ENCODE data around the gene BEND7. TPM values are rescaled to one million over a fixed set of nuclear protein-coding genes. Genes with fewer than 3 reads are reported as not detected.

Gene BEND7
- total and polyA plus RNA-seq, 2 of the 13 experiments (the other 11 are each of a cell fraction or from before 2014, with no cell fraction given) = 14.1 to 17.1 TPM

GRCh38 chr10:13500201-13500600 is 28.6 kb downstream of the BEND7 start:
- peak overlapping the region; percentile 47 for H3K27ac ChIP-seq (ENCODE audit: extremely low read length, insufficient read depth, low read length)
- ChIA-PET CTCF (ENCODE audit: low intra/inter-chr PET ratio, low total read pairs) (no interaction called here), POLR2A (no interaction called here)
- no peak overlapping the region for H3K9ac ChIP-seq (ENCODE audit: insufficient read depth, low read depth, low read length)
- H3K27me3 ChIP-seq (ENCODE audit: control insufficient read depth in 1 of 2, insufficient read depth in 2 of 2, low read length in 2 of 2) = no peaks in the 10 kb centered on the region
- DNase-seq (ENCODE audit: low spot score) (peak; percentile 83), ATAC-seq (peak; percentile 94), FAIRE-seq (peak; percentile 66)
- H4K20me1 ChIP-seq (ENCODE audit: insufficient read depth, low read length) = 0 out of 2 replicates have a peak, but pooled peaks cover 4% of the 10 kb centered on the region
- peaks cover 12 to 32% of the 10 kb centered on the region in 2 experiments; a peak in 4 of 5 replicates for H3K36me3 ChIP-seq (replicated peaks in 1 of 2; ENCODE audit: control insufficient read depth in 1 of 2, insufficient read depth in 2 of 2, low read length in 2 of 2)
- H3K4me3 ChIP-seq (replicated peaks in 1 of 3; ENCODE audit: insufficient read depth in 1 of 3, low read depth in 2 of 3, low read length in 3 of 3) = no peak overlapping the region
- no peak overlapping the region for H2AFZ ChIP-seq (ENCODE audit: low read length)
- WGBS (ENCODE audit: low lambda C conversion rate) = 41% methylated on average over 8 of the region's 9 CpGs
- H3K4me2 ChIP-seq (ENCODE audit: low read depth, low read length) = no peak overlapping the region
- no peaks in the 10 kb centered on the region for H3K9me3 ChIP-seq (ENCODE audit: low read length)
- peaks cover 16% of the 10 kb centered on the region for H3K4me1 ChIP-seq (ENCODE audit: insufficient read depth, low read length)
- intact Hi-C loops (cut with micrococcal nuclease; ENCODE audit: unreplicated experiment) (no loop called here), in situ Hi-C loops (cut with HindIII; ENCODE audit: extremely low pct_ligation_motif_present, low pct_unique_long_range_greater_than_20kb) (no loop called here)
- H3K79me2 ChIP-seq (ENCODE audit: insufficient read depth, low read length) = no peaks in the 10 kb centered on the region
- BruUV-seq (replicated peaks) = no TSS peak
- TF ChIP-seq, protein P1, sequence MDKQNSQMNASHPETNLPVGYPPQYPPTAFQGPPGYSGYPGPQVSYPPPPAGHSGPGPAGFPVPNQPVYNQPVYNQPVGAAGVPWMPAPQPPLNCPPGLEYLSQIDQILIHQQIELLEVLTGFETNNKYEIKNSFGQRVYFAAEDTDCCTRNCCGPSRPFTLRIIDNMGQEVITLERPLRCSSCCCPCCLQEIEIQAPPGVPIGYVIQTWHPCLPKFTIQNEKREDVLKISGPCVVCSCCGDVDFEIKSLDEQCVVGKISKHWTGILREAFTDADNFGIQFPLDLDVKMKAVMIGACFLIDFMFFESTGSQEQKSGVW (CRISPR knock-in tag; IDR thresholded peaks at IDR 0.05; ENCODE audit: borderline replicate concordance) = no peak
- TF ChIP-seq ZFP41 (CRISPR knock-in tag; IDR thresholded peaks at IDR 0.05; ENCODE audit: borderline replicate concordance) (no peak), U2AF2 (IDR thresholded peaks at IDR 0.05; ENCODE audit: low read depth, low read length) (no peak), ATRX (CRISPR knock-in tag; IDR thresholded peaks at IDR 0.05; ENCODE audit: borderline replicate concordance) (no peak), ZBTB21 (CRISPR knock-in tag; IDR thresholded peaks at IDR 0.05) (peak; percentile 82; the same call in 1 of the 2 replicates), REL (CRISPR knock-in tag; conservative IDR thresholded peaks at IDR 0.05) (no peak), ZNF251 (CRISPR knock-in tag; IDR thresholded peaks at IDR 0.05) (no peak), GATA4 (IDR thresholded peaks at IDR 0.05; ENCODE audit: borderline replicate concordance, low read depth) (no peak), HNF4A (CRISPR knock-in tag; IDR thresholded peaks at IDR 0.05) (0 out of 2 replicates have a peak, but pooled peaks have one; percentile 27), TEAD3 (CRISPR knock-in tag; optimal IDR thresholded peaks at IDR 0.05; ENCODE audit: borderline replicate concordance) (peak; percentile 46), ZNF280D (CRISPR knock-in tag; IDR thresholded peaks at IDR 0.05) (no peak), CREM (IDR thresholded peaks at IDR 0.05) (peak; percentile 34; the same call in 1 of the 2 replicates), CREM (CRISPR knock-in tag; IDR thresholded peaks at IDR 0.05) (no peak), IRX3 (CRISPR knock-in tag; IDR thresholded peaks at IDR 0.05; ENCODE audit: borderline replicate concordance, low read depth) (no peak), ZNF891 (CRISPR knock-in tag; IDR thresholded peaks at IDR 0.05) (no peak), PITX1 (CRISPR knock-in tag; IDR thresholded peaks at IDR 0.05) (peak; percentile 16; the same call in 1 of the 2 replicates), TRIM24 (CRISPR knock-in tag; IDR thresholded peaks at IDR 0.05) (no peak), FOSL2 (CRISPR knock-in tag; IDR thresholded peaks at IDR 0.05) (peak; percentile 94), ELF3 (CRISPR knock-in tag; IDR thresholded peaks at IDR 0.05) (no peak), ZNF883 (CRISPR knock-in tag; IDR thresholded peaks at IDR 0.05; ENCODE audit: not compliant biosample characterization) (no peak), KDM1A (CRISPR knock-in tag; IDR thresholded peaks at IDR 0.05) (no peak), SKI (IDR thresholded peaks at IDR 0.05; ENCODE audit: partially characterized antibody) (peak; percentile 20)
- TF ChIP-seq, protein P2, sequence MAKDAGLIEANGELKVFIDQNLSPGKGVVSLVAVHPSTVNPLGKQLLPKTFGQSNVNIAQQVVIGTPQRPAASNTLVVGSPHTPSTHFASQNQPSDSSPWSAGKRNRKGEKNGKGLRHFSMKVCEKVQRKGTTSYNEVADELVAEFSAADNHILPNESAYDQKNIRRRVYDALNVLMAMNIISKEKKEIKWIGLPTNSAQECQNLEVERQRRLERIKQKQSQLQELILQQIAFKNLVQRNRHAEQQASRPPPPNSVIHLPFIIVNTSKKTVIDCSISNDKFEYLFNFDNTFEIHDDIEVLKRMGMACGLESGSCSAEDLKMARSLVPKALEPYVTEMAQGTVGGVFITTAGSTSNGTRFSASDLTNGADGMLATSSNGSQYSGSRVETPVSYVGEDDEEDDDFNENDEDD (CRISPR knock-in tag; IDR thresholded peaks at IDR 0.05; ENCODE audit: borderline replicate concordance) = no peak

All from HepG2 (cell line).